A673 (cell line): ENCODE data around the gene NCKAP5. TPM values are rescaled to one million over a fixed set of nuclear protein-coding genes. Genes with fewer than 3 reads are reported as not detected.

ENCODE experiments used
- BruUV-seq: library from RNA; stranded (reverse); fragments of 400-500 nt; replicated peaks from 2 replicates; lab custom pipeline; 2021; lab: Mats Ljungman, UMichigan
- CTCF ChIA-PET: fragments of 300-600 bp; sonication (Branson Sonifier 250); formaldehyde crosslinking; loops from one replicate; lab custom pipeline; 2022; ENCODE audit warnings: antibody characterized with exemption; lab: Charles Lee
- POLR2A ChIA-PET: fragments of 300-600 bp; sonication (Branson Sonifier 250); formaldehyde crosslinking; loops from one replicate; lab custom pipeline; 2022; ENCODE audit warnings: antibody characterized with exemption; ENCODE audit not compliant: low non-redundant PET; lab: Charles Lee
- DNase-seq: peaks from one replicate; pipeline ENCODE4 v3.0.0-alpha.2; 2015; ENCODE audit warnings: low spot score
- H3K27ac ChIP-seq: fragments of 200-600 bp; sonication (generic); 2 replicates; pipeline ENCODE4 v1.5.1; 2016; ENCODE audit warnings: mixed run types, low read depth, mild to moderate bottlenecking, mixed read lengths, antibody characterized with exemption, low read length; ENCODE audit not compliant: poor library complexity, severe bottlenecking
- H3K27me3 ChIP-seq: fragments of 200-600 bp; sonication (generic); replicated peaks from 2 replicates; pipeline ENCODE4 v1.6.1; 2017; ENCODE audit warnings: mixed run types, low read depth, mild to moderate bottlenecking, mixed read lengths, antibody characterized with exemption, low read length; ENCODE audit not compliant: insufficient read depth, poor library complexity
- H3K36me3 ChIP-seq: fragments of 200-600 bp; sonication (generic); 2 replicates; pipeline ENCODE4 v1.6.1; 2016; ENCODE audit warnings: mixed run types, mild to moderate bottlenecking, mixed read lengths, antibody characterized with exemption, low read length; ENCODE audit not compliant: insufficient read depth, poor library complexity, severe bottlenecking
- H3K4me1 ChIP-seq: fragments of 200-600 bp; sonication (generic); 2 replicates; pipeline ENCODE4 v1.6.1; 2017; ENCODE audit warnings: mixed run types, mild to moderate bottlenecking, mixed read lengths, antibody characterized with exemption, low read length; ENCODE audit not compliant: insufficient read depth, poor library complexity, severe bottlenecking
- H3K4me3 ChIP-seq: fragments of 200-600 bp; sonication (generic); 2 replicates; pipeline ENCODE4 v1.5.1; 2016; ENCODE audit warnings: low read depth, mixed run types, mild to moderate bottlenecking, mixed read lengths, low read length; ENCODE audit not compliant: poor library complexity, severe bottlenecking
- H3K9me3 ChIP-seq: fragments of 200-600 bp; sonication (generic); 2 replicates; pipeline ENCODE4 v1.6.1; 2016; ENCODE audit warnings: mixed run types, low read depth, mild to moderate bottlenecking, mixed read lengths, antibody characterized with exemption, low read length; ENCODE audit not compliant: poor library complexity, severe bottlenecking
- EZH2 ChIP-seq: fragments of 200-600 bp; sonication (generic); IDR thresholded peaks from 2 replicates; pipeline ENCODE4 v1.6.1; 2017; ENCODE audit warnings: borderline replicate concordance, low read depth, mild to moderate bottlenecking, mixed read lengths, antibody characterized with exemption, low read length; ENCODE audit not compliant: poor library complexity, severe bottlenecking
- intact Hi-C: fragments of 100-400 bp; cut with micrococcal nuclease; formaldehyde crosslinking; loops from one replicate; pipeline ENCODE4 v1.10.0; 2022; ENCODE audit not compliant: unreplicated experiment
- total RNA-seq: library from RNA; stranded (reverse); gene quantifications from 2 replicates; pipeline ENCODE4 v1.2.3, GENCODE V29; 2021
- TF ChIP-seq, protein P1 (sequence below): fragments of 300-800, 200-600 bp; sonication (generic); conservative IDR thresholded peaks from 2 replicates; pipeline ENCODE4 v1.5.1; 2017; ENCODE audit warnings: low read depth, mild to moderate bottlenecking, antibody characterized with exemption, low read length, moderate library complexity, mixed read lengths

Gene NCKAP5
- total RNA-seq, 1 experiment from 2014 or later, result 26.6 TPM

DNA sequence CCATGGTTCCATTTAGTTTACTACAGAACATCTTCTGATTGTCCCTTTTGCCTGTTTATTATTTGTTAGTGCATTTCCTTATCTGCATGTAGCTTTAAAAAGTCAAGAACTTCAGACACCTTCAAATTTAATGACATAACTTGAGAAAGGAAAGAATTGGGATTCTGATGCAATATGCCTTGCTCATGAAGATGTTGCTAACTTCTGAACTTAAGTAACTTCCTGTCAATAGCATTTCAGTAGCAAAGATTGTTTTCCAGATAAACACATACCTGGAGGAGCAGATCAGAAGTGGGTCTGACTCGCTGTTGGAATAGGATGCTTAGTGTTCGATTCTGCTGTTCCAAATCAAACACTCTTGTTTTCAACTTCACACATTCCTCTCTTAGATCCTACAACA lies 708.0 kb downstream of the NCKAP5 start:
- CTCF ChIA-PET, result no interaction called here
- H3K4me3 ChIP-seq, result no peak overlapping the region
- BruUV-seq, result no TSS peak
- no peaks in the 10 kb centered on the region for H3K9me3 ChIP-seq
- no peak overlapping the region for H3K27ac ChIP-seq
- POLR2A ChIA-PET, result no interaction called here
- no peaks in the 10 kb centered on the region for H3K4me1 ChIP-seq
- no peaks in the 10 kb centered on the region for H3K27me3 ChIP-seq
- peaks cover 3% of the 10 kb centered on the region for H3K36me3 ChIP-seq
- no peak for DNase-seq
- intact Hi-C loops, result no loop called here
- TF ChIP-seq, protein P1, sequence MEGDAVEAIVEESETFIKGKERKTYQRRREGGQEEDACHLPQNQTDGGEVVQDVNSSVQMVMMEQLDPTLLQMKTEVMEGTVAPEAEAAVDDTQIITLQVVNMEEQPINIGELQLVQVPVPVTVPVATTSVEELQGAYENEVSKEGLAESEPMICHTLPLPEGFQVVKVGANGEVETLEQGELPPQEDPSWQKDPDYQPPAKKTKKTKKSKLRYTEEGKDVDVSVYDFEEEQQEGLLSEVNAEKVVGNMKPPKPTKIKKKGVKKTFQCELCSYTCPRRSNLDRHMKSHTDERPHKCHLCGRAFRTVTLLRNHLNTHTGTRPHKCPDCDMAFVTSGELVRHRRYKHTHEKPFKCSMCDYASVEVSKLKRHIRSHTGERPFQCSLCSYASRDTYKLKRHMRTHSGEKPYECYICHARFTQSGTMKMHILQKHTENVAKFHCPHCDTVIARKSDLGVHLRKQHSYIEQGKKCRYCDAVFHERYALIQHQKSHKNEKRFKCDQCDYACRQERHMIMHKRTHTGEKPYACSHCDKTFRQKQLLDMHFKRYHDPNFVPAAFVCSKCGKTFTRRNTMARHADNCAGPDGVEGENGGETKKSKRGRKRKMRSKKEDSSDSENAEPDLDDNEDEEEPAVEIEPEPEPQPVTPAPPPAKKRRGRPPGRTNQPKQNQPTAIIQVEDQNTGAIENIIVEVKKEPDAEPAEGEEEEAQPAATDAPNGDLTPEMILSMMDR, result no peak
- no peak for TF ChIP-seq EZH2

DNA sequence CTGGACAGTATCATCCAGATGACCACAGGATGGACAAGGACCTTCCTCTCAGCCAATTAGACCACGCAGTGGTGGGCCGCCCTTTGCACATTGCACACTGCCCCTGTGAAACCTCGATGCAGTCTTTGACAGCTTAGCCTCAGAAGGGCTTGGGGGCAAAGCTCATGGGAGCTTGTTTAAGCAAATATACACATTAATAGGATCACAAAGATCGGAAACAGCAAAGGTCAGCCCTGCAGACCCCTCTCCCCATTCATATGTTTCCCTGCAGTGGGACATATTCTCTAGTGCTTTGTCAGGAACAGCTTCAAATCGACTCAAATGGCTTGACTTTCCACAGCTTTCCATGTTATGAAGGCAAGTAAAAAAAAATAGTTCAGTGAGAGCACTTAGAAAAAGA lies 708.7 kb downstream of the NCKAP5 start:
- no peak for DNase-seq
- no peak for TF ChIP-seq EZH2
- TF ChIP-seq, protein P1, result no peak
- intact Hi-C loops, result no loop called here
- Histone ChIP-seq H3K4me1 (no peaks in the 10 kb centered on the region), H3K27me3 (no peaks in the 10 kb centered on the region), H3K4me3 (no peak overlapping the region), H3K36me3 (peaks cover 3% of the 10 kb centered on the region), H3K27ac (no peak overlapping the region), H3K9me3 (no peaks in the 10 kb centered on the region)
- BruUV-seq, result no TSS peak
- ChIA-PET POLR2A (no interaction called here), CTCF (no interaction called here)

DNA sequence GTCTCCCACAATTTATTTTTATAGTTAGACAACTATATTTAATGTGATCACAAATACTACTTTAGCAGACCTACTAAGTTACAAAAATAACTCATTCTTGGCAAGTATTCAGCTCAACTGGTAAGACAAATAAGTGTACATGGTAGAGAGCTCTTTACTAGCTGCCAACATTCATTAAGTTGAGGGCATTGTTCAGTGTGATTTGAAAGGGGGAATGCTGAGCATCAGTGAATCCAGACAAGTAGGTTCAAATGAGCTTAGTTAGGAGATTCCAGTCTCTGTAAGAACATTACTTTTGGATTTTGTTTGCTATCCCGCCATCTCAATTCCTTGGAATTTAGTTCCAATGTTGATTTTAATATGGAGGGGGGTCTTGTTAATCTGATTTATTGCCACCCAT lies 710.9 kb downstream of the NCKAP5 start:
- no TSS peak for BruUV-seq
- CTCF ChIA-PET, result no interaction called here

More for the DNA sequence above, 710.9 kb downstream of the NCKAP5 start:
- Histone ChIP-seq H3K9me3 (no peaks in the 10 kb centered on the region), H3K27ac (no peak overlapping the region), H3K36me3 (peaks cover 3% of the 10 kb centered on the region), H3K4me1 (no peaks in the 10 kb centered on the region), H3K27me3 (no peaks in the 10 kb centered on the region), H3K4me3 (no peak overlapping the region)
- TF ChIP-seq, protein P1, result no peak
- TF ChIP-seq EZH2, result no peak
- POLR2A ChIA-PET, result no interaction called here
- no peak for DNase-seq
- intact Hi-C loops, result no loop called here
